RWPE2 (cell line): ENCODE results near the gene ZFAND5.

ENCODE experiments used
- ATAC-seq: fragments of 200-7000 bp; cut with Tn5 transposase; 3 replicates; pipeline ENCODE4 v1.9.1; 2021; ENCODE audit warnings: low read depth
- DNase-seq: peaks from one replicate; pipeline ENCODE4 v3.0.0-alpha.2; 2020; ENCODE audit warnings: low spot score
- H3K27ac ChIP-seq: fragments of 450-650 bp; 2 replicates; pipeline ENCODE4 v1.5.1; 2017; ENCODE audit warnings: mild to moderate bottlenecking; ENCODE audit not compliant: poor library complexity, severe bottlenecking
- H3K27me3 ChIP-seq: fragments of 250-450 bp; sonication (Bioruptor Pico); 2 replicates; pipeline ENCODE4 v1.5.1; 2021; ENCODE audit warnings: mild to moderate bottlenecking, moderate library complexity; ENCODE audit not compliant: insufficient read depth, poor library complexity, severe bottlenecking
- H3K36me3 ChIP-seq: fragments of 250-450 bp; sonication (Bioruptor Pico); 2 replicates; pipeline ENCODE4 v1.5.1; 2020; ENCODE audit warnings: low read depth, mild to moderate bottlenecking, moderate library complexity
- H3K4me1 ChIP-seq: fragments of 250-450 bp; sonication (Bioruptor Pico); 2 replicates; pipeline ENCODE4 v1.5.1; 2021; ENCODE audit warnings: mild to moderate bottlenecking, moderate library complexity; ENCODE audit not compliant: insufficient read depth, poor library complexity, severe bottlenecking
- H3K4me3 ChIP-seq: fragments of 250-450 bp; sonication (Bioruptor Pico); 2 replicates; pipeline ENCODE4 v1.5.1; 2021; ENCODE audit warnings: mild to moderate bottlenecking, moderate library complexity; ENCODE audit not compliant: severe bottlenecking
- H3K9me3 ChIP-seq: fragments of 250-450 bp; sonication (Bioruptor Pico); 2 replicates; pipeline ENCODE4 v1.5.1; 2021; ENCODE audit warnings: mild to moderate bottlenecking, moderate library complexity; ENCODE audit not compliant: severe bottlenecking
- CTCF ChIP-seq: fragments of 450-650 bp; IDR thresholded peaks from one replicate; pipeline ENCODE4 v1.5.1; 2017; ENCODE audit warnings: mild to moderate bottlenecking, moderate library complexity; ENCODE audit not compliant: poor library complexity, severe bottlenecking

ZFAND5 gene

GRCh38 chr9:72364679-72365524 lies at the start of gene ZFAND5:
ZFAND5 (minus strand) TSS chr9:72365208; CDS start chr9:72360778, 4,430 bp downstream.
- H3K27me3 ChIP-seq: no peaks in the 10 kb centered on the region
- ATAC-seq (peak; percentile 89), DNase-seq (peak; percentile 99)
- peak within 1 kb of the TSS; percentile 82 for H3K4me3 ChIP-seq
- no peaks in the 10 kb centered on the region for H3K9me3 ChIP-seq
- H3K36me3 ChIP-seq: peaks cover 37% of the 10 kb centered on the region
- peak within 1 kb of the TSS; percentile 84 for H3K27ac ChIP-seq
- peaks cover 20% of the 10 kb centered on the region for H3K4me1 ChIP-seq
- TF ChIP-seq CTCF: no peak

- TF ChIP-seq CTCF: no peak
- no peaks in the 10 kb centered on the region for H3K27me3 ChIP-seq
- DNase-seq: no peak
- no peak overlapping the region for H3K4me3 ChIP-seq
- H3K36me3 ChIP-seq: no peaks in the 10 kb centered on the region
- H3K9me3 ChIP-seq: no peaks in the 10 kb centered on the region
- H3K27ac ChIP-seq: no peak overlapping the region
- no peaks in the 10 kb centered on the region for H3K4me1 ChIP-seq
- ATAC-seq: no peak
Observed at GRCh38 chr9:72412483-72413040, 47.6 kb upstream of the ZFAND5 start.

- Histone ChIP-seq H3K9me3 (no peaks in the 10 kb centered on the region), H3K4me3 (no peak overlapping the region), H3K36me3 (no peaks in the 10 kb centered on the region), H3K4me1 (no peaks in the 10 kb centered on the region), H3K27me3 (no peaks in the 10 kb centered on the region), H3K27ac (no peak overlapping the region)
- ATAC-seq (no peak), DNase-seq (no peak)
- TF ChIP-seq CTCF: no peak
Observed at GRCh38 chr9:72410214-72410613, 45.2 kb upstream of the ZFAND5 start.

- Histone ChIP-seq H3K36me3 (no peaks in the 10 kb centered on the region), H3K27ac (no peak overlapping the region), H3K4me3 (no peak overlapping the region), H3K9me3 (no peaks in the 10 kb centered on the region), H3K4me1 (no peaks in the 10 kb centered on the region), H3K27me3 (no peaks in the 10 kb centered on the region)
- TF ChIP-seq CTCF: no peak
- no peak for DNase-seq
- no peak for ATAC-seq
Observed at GRCh38 chr9:72407114-72407513, 42.1 kb upstream of the ZFAND5 start.

- TF ChIP-seq CTCF: no peak
- DNase-seq (no peak), ATAC-seq (no peak)
- Histone ChIP-seq H3K27ac (no peak overlapping the region), H3K9me3 (no peaks in the 10 kb centered on the region), H3K27me3 (no peaks in the 10 kb centered on the region), H3K36me3 (no peaks in the 10 kb centered on the region), H3K4me1 (no peaks in the 10 kb centered on the region), H3K4me3 (no peak overlapping the region)
Observed at GRCh38 chr9:72402744-72403143, 37.7 kb upstream of the ZFAND5 start.
